ENCODE results near the gene NR4A1. TPM values are rescaled to one million over a fixed set of nuclear protein-coding genes. Genes with fewer than 3 reads are reported as not detected.
A peak's percentile ranks its signal among the peaks of the same experiment; 100 is the strongest.

The NR4A1 gene
- total RNA-seq, result 100 to 1,000 TPM; 175 to 677 TPM
- polyA plus RNA-seq, result 100 to 1,000 TPM in 1 of 2 donors, 10 to 100 TPM in 1; 48.2 to 392 TPM
- long read RNA-seq, donor 1, full-length matches to known transcripts, result 276 of 648 reads
- long read RNA-seq, donor 1, partial matches to known transcripts, result 268 of 648 reads
- long read RNA-seq, donor 1, other reads (novel, unspliced or antisense), result 104 of 648 reads
- long read RNA-seq, donor 2, full-length matches to known transcripts, result 32 of 95 reads
- long read RNA-seq, donor 2, partial matches to known transcripts, result 32 of 95 reads
- long read RNA-seq, donor 2, other reads (novel, unspliced or antisense), result 31 of 95 reads

DNA sequence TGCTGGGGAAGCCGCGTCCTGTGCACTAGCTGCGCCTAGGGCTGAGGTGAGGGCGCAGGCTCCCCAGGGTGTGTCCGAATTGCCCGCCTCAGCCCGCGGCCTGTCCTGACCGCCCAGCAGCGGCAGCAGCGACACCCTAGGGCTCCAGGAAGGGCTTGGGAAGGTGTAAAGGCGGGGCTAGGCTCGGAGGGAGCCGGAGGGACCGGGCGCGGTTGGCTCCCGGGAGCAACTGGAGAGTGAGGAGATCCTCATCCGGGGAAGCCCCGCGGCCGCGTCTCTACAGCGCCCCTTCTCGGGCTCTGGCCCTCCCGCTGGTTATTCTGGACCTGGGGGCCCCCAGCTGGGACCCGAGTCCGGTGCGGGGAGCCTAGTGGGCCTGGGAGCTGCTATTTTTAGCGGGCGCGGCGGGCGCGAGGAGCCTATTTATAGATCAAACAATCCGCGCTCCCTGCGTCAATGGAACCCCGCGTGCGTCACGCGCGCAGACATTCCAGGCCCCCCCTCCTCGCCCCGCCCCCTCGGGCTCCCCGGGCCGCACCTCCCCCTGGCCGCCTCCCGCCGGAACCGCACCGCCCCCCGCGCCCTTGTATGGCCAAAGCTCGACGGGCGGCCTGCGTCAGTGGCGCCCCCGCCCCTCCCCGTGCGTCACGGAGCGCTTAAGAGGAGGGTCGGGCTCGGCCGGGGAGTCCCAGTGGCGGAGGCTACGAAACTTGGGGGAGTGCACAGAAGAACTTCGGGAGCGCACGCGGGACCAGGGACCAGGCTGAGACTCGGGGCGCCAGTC lies at the start of gene NR4A1:
Gene NR4A1, plus strand, starts transcription at position 685 of the 784 bp plus-strand sequence. CDS start 2,887 bp downstream, outside the sequence.
- Histone ChIP-seq H3K36me3 (ENCODE audit: control insufficient read depth in 1 of 2, insufficient read depth in 2 of 2, low read length in 1 of 2) (peaks cover 0 to 3% of the 10 kb centered on the region in 2 donors), H3K4me3 (ENCODE audit: low read length in 2 of 2) (peak within 1 kb of the TSS; percentile 35 to 49), H3K9me3 (ENCODE audit: control insufficient read depth, low read length) (no peaks in the 10 kb centered on the region), H3K27me3 (ENCODE audit: control insufficient read depth in 1 of 2, insufficient read depth in 2 of 2, low read length in 1 of 2) (no peaks in the 10 kb centered on the region), H3K4me1 (ENCODE audit: control insufficient read depth in 1 of 2, insufficient read depth in 2 of 2, low read length in 2 of 2) (no peaks in the 10 kb centered on the region), H3K27ac (ENCODE audit: low read depth in 1 of 2, low read length in 2 of 2) (peak within 1 kb of the TSS; percentile 93 to 97)
- ATAC-seq (ENCODE audit: low FRiP score) (peak; percentile 93), DNase-seq (peak; percentile 99)
- 1% methylated on average over 67 to 77 of the region's 77 CpGs for WGBS, 2 donors
- intact Hi-C loops (cut with DNase I), result loop anchor here in 1 of 2 donors (1.0 to 2.0 kb wide), 2 partner anchors 18 to 26 kb away; no protein-coding TSS in a partner anchor

DNA sequence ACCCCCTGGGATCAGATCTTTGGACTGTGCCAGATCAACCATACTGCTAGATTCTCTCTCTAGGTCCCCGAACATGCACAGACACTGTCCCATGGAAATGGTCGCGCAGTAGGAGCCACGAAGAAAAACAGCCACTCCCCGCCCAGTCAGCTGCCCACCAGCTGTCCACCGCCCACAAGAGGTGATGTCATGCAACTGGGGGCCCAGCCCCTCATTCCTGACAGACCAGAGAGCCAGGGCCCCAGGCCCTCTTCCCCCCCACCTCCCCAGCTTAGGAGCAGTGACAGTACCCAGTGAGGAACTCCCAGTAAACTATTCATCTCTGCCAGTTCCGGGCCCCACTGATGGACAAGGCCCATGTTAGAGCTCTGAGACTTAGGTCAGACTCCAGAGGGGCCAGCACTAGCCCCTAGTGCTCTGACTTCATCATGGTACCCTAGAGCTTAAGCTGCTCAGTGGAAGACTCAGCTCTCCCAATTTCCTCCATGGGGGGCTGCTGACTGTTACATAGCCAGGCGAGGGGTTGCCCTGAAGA lies 48.2 kb upstream of the NR4A1 start:
- Histone ChIP-seq H3K4me1 (ENCODE audit: control insufficient read depth in 1 of 2, insufficient read depth in 2 of 2, low read length in 2 of 2) (no peaks in the 10 kb centered on the region), H3K4me3 (ENCODE audit: low read length in 2 of 2) (no peak overlapping the region), H3K27me3 (ENCODE audit: control insufficient read depth in 1 of 2, insufficient read depth in 2 of 2, low read length in 1 of 2) (no peaks in the 10 kb centered on the region), H3K9me3 (ENCODE audit: control insufficient read depth, low read length) (no peaks in the 10 kb centered on the region), H3K27ac (ENCODE audit: low read depth in 1 of 2, low read length in 2 of 2) (no peak overlapping the region), H3K36me3 (ENCODE audit: control insufficient read depth in 1 of 2, insufficient read depth in 2 of 2, low read length in 1 of 2) (peaks cover 0 to under 1% of the 10 kb centered on the region in 2 donors)
- intact Hi-C loops (cut with DNase I), result loop anchor here in 1 of 2 donors (5.0 kb wide), 1 partner anchor 84 kb away; no protein-coding TSS in a partner anchor
- WGBS, 2 donors, result 86 to 90% methylated on average over 8 of the region's 8 CpGs
- ATAC-seq (ENCODE audit: low FRiP score) (no peak), DNase-seq (no peak)

DNA sequence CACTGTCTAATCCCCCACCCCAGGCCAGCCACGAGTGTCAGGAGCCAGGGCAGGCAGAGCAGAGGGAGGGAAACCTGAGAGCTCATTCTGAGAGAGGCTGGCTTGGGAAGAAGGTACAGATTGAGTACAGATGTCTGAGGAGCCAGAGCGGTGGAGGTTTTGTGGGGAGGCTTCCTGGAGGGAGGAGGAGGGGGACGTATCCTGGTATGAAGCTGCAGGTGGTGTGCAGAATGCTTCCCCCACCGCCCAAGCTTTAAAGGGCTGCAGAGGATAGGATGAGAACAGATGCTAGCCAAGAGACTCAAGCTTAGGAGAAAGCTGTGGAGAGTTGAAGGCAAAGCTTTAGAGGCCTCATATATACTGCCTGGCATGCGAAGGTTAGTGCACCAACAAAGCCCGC lies 47.7 kb upstream of the NR4A1 start:
- H3K9me3 ChIP-seq (ENCODE audit: control insufficient read depth, low read length), result no peaks in the 10 kb centered on the region
- intact Hi-C loops (cut with DNase I), result loop anchor here in 1 of 2 donors (5.0 kb wide), 1 partner anchor 84 kb away; no protein-coding TSS in a partner anchor
- no peaks in the 10 kb centered on the region for H3K27me3 ChIP-seq (ENCODE audit: control insufficient read depth in 1 of 2, insufficient read depth in 2 of 2, low read length in 1 of 2)
- no peak overlapping the region for H3K4me3 ChIP-seq (ENCODE audit: low read length in 2 of 2)
- ATAC-seq (ENCODE audit: low FRiP score) (no peak), DNase-seq (no peak)
- H3K4me1 ChIP-seq (ENCODE audit: control insufficient read depth in 1 of 2, insufficient read depth in 2 of 2, low read length in 2 of 2), result no peaks in the 10 kb centered on the region
- H3K27ac ChIP-seq (ENCODE audit: low read depth in 1 of 2, low read length in 2 of 2), result no peak overlapping the region
- H3K36me3 ChIP-seq (ENCODE audit: control insufficient read depth in 1 of 2, insufficient read depth in 2 of 2, low read length in 1 of 2), result no peaks in the 10 kb centered on the region
- WGBS, 2 donors, result 80 to 82% methylated on average over 6 of the region's 6 CpGs

DNA sequence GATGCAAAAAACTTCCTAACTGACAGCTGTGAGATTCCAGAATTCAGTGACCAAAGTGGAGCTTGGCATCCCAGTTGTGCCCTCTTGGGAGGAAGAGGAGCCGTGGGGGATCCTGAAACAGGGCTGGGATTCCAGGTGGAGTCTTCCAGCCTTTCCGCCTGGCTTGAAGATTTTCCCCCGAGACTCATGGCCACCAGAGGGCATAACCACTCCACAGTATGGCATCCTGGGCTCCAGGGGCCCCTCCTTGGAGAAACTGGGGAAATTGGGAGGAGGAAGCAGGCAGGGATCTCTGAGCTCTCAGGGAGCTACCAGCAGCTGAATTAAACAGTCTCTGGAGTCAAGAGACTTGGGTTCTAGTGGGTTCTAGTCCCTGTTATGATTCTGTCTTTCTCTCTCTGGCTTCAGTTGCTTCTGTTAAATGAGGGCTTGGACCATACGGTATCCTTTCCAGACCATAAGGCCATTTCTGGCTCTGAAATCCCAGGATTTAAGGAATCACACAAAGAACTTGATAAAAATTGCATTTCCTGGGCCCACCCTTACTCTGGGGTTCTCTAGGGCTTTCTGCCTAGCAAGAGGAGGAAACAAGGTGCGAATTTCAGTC lies 47.1 kb upstream of the NR4A1 start:
- intact Hi-C loops (cut with DNase I), result loop anchor here (2.0 to 5.0 kb wide), 2 partner anchors 19 to 83 kb away; no protein-coding TSS in a partner anchor

DNA sequence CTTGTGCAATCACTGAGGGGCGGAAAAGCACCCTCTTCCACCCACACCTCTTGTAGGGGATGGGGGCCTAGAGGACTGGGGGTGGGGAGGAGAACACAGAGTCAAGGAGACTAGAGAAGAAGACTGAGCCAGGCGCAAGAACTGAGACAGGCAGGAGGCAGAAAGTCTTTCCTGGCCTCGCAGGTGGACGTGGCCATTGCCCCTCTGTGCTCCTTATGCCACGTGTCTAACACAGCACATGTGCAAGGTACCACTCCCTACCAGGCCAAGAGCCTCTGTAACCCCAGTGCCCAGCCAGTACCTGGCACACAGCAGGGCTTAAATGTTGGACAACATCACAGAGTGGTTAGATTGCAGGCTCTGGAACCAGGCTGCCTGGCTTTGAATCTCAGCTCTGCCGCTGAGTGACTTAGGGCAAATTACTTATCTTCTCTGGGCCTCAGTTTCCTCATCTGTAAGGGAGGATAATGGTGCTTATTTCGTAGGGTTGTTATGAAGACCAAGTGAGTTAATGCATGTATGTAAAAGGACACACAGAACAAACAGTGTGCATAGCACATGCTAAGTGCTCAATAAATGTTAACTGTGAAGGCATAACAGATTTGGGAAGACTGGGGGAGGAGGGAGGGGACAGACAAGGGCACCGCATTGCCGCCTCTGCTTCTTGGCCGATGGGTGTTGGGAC lies 45.9 kb upstream of the NR4A1 start:
- no peak overlapping the region for H3K4me3 ChIP-seq (ENCODE audit: low read length in 2 of 2)
- no peaks in the 10 kb centered on the region for H3K4me1 ChIP-seq (ENCODE audit: control insufficient read depth in 1 of 2, insufficient read depth in 2 of 2, low read length in 2 of 2)
- ATAC-seq (ENCODE audit: low FRiP score) (no peak), DNase-seq (no peak)
- intact Hi-C loops (cut with DNase I), result loop anchor here in 1 of 2 donors (2.0 kb wide), 1 partner anchor 17 kb away; no protein-coding TSS in a partner anchor
- H3K27ac ChIP-seq (ENCODE audit: low read depth in 1 of 2, low read length in 2 of 2), result no peak overlapping the region
- H3K9me3 ChIP-seq (ENCODE audit: control insufficient read depth, low read length), result no peaks in the 10 kb centered on the region
- no peaks in the 10 kb centered on the region for H3K27me3 ChIP-seq (ENCODE audit: control insufficient read depth in 1 of 2, insufficient read depth in 2 of 2, low read length in 1 of 2)
- 90 to 92% methylated on average over 10 of the region's 10 CpGs for WGBS, 2 donors
- no peaks in the 10 kb centered on the region for H3K36me3 ChIP-seq (ENCODE audit: control insufficient read depth in 1 of 2, insufficient read depth in 2 of 2, low read length in 1 of 2)

More for the DNA sequence above, 47.1 kb upstream of the NR4A1 start:
- Histone ChIP-seq H3K27me3 (ENCODE audit: control insufficient read depth in 1 of 2, insufficient read depth in 2 of 2, low read length in 1 of 2) (no peaks in the 10 kb centered on the region), H3K4me3 (ENCODE audit: low read length in 2 of 2) (no peak overlapping the region), H3K4me1 (ENCODE audit: control insufficient read depth in 1 of 2, insufficient read depth in 2 of 2, low read length in 2 of 2) (no peaks in the 10 kb centered on the region), H3K27ac (ENCODE audit: low read depth in 1 of 2, low read length in 2 of 2) (no peak overlapping the region), H3K36me3 (ENCODE audit: control insufficient read depth in 1 of 2, insufficient read depth in 2 of 2, low read length in 1 of 2) (no peaks in the 10 kb centered on the region), H3K9me3 (ENCODE audit: control insufficient read depth, low read length) (no peaks in the 10 kb centered on the region)
- ATAC-seq (ENCODE audit: low FRiP score), result no peak
- peak; percentile 66 to 78 for DNase-seq
- 55 to 64% methylated on average over 5 of the region's 5 CpGs for WGBS, 2 donors

DNA sequence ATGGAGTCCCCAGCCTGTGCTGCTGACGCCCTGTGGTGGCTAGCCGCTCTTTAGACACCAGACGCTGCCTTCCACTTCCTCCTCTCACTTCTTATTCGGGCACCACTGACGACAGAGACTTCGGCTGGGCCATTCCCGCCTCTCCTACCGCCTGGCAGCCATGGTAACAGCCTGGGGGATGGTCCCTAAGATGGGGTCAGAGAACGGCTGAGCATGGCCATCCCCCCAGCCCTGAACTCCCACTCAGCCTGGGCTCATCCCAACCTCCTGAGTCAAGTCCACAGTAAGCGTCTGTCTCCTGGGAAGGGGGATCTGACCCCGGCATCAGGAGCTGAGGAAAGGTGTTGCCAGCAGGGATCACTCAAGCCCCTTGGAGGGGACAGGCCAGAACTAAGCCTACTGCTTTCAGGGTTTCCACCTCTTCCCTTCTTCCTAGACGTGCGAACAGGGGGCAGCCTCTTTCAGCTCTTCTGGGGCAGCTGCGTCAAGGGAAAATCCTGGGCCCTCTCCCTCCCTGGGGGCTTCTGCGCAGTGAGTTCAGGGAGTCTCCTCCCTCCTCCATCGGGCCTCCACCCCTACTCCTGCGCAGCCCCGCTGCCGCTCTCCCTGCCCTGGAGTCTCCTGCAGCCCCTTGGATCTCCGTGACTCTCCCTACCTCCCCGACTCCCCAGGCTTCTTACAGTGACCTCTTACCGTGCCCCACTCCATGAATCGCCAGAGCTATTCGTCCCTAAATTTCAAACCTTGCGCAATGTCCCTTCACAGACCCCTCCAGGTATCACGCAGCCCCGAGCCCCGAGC lies 45.1 kb upstream of the NR4A1 start:
- Histone ChIP-seq H3K4me1 (ENCODE audit: control insufficient read depth in 1 of 2, insufficient read depth in 2 of 2, low read length in 2 of 2) (no peaks in the 10 kb centered on the region), H3K27me3 (ENCODE audit: control insufficient read depth in 1 of 2, insufficient read depth in 2 of 2, low read length in 1 of 2) (no peaks in the 10 kb centered on the region), H3K9me3 (ENCODE audit: control insufficient read depth, low read length) (no peaks in the 10 kb centered on the region), H3K27ac (ENCODE audit: low read depth in 1 of 2, low read length in 2 of 2) (no peak overlapping the region), H3K4me3 (ENCODE audit: low read length in 2 of 2) (peak overlapping the region in 1 of 2 donors; percentile 44), H3K36me3 (ENCODE audit: control insufficient read depth in 1 of 2, insufficient read depth in 2 of 2, low read length in 1 of 2) (no peaks in the 10 kb centered on the region)
- intact Hi-C loops (cut with DNase I), result loop anchor here in 1 of 2 donors (2.0 kb wide), 1 partner anchor 17 kb away; no protein-coding TSS in a partner anchor
- 45% methylated on average over 27 to 28 of the region's 28 CpGs for WGBS, 2 donors
- ATAC-seq (ENCODE audit: low FRiP score), result peak; percentile 4
- peak; percentile 83 to 87 for DNase-seq

DNA sequence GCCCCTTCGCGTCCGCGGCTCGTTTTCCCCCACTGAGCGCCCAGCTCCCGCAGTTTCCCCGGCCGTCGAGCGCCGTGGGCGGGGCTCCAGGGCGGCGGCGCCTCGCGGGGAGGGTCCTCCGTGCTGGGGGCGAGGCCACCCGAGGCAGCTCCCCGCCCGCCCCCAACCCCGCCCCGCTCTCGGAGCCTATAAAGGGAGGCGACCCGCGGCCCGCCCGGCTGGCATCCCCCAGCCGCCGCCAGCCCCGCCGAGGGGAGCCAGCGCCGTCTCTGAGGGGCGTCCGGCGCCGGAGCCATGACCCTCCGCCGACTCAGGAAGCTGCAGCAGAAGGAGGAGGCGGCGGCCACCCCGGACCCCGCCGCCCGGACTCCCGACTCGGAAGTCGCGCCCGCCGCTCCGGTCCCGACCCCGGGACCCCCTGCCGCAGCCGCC lies 44.5 kb upstream of the NR4A1 start, which contains the start of gene TAMALIN:
Gene TAMALIN, plus strand, starts transcription at position 221 of the 432 bp plus-strand sequence. Its CDS starts 74 bp downstream, at position 295.
- Histone ChIP-seq H3K36me3 (ENCODE audit: control insufficient read depth in 1 of 2, insufficient read depth in 2 of 2, low read length in 1 of 2) (no peaks in the 10 kb centered on the region), H3K4me1 (ENCODE audit: control insufficient read depth in 1 of 2, insufficient read depth in 2 of 2, low read length in 2 of 2) (no peaks in the 10 kb centered on the region), H3K4me3 (ENCODE audit: low read length in 2 of 2) (peak within 1 kb of the TSS; percentile 44 to 50), H3K9me3 (ENCODE audit: control insufficient read depth, low read length) (no peaks in the 10 kb centered on the region), H3K27me3 (ENCODE audit: control insufficient read depth in 1 of 2, insufficient read depth in 2 of 2, low read length in 1 of 2) (no peaks in the 10 kb centered on the region), H3K27ac (ENCODE audit: low read depth in 1 of 2, low read length in 2 of 2) (no peak within 1 kb of the TSS)
- 0 to 1% methylated on average over 34 to 60 of the region's 60 CpGs for WGBS, 2 donors
- DNase-seq, result peak; percentile 85 to 90
- peak; percentile 58 for ATAC-seq (ENCODE audit: low FRiP score)
- intact Hi-C loops (cut with DNase I), result no loop called here
